Gastrocnemius medialis (tissue), 4 donors: Measurements from ENCODE around the gene COMMD2. TPM values are rescaled to one million over a fixed set of nuclear protein-coding genes. Genes with fewer than 3 reads are reported as not detected.

Experiments used
- ATAC-seq, 2 donors: fragments of 150-250 bp; one replicate each; pipeline ENCODE4 v1.9.1; 2016
- DNase-seq, 2 donors: peaks; one replicate each; pipeline ENCODE4 v3.0.0-alpha.2; 2019
- H3K27ac ChIP-seq, 4 donors: fragments of 200-600 bp; sonication (generic); 1 replicate in 1 of 4; 2 replicates in 3 of 4; pipeline ENCODE4 v1.5.1; 2016 to 2018; ENCODE audit warnings: mild to moderate bottlenecking in 2 of 4, moderate library complexity in 1 of 4
- H3K27me3 ChIP-seq, 3 donors: fragments of 200-600 bp; sonication (generic) in 2 of 3; 1 replicate in 1 of 3; 2 replicates in 2 of 3; pipeline versions ENCODE4 v1.5.1 to v1.6.0; 2016 to 2019; ENCODE audit warnings: mild to moderate bottlenecking in 1 of 3, moderate library complexity in 1 of 3
- H3K36me3 ChIP-seq, 2 donors: fragments of 200-600 bp; sonication (generic) in 1 of 2; one replicate each; pipeline ENCODE4 v1.5.1; 2017 to 2018
- H3K4me1 ChIP-seq, 2 donors: fragments of 200-600 bp; sonication (generic) in 1 of 2; one replicate each; pipeline ENCODE4 v1.5.1; 2016 to 2017; ENCODE audit warnings: mild to moderate bottlenecking in 2 of 2
- H3K4me3 ChIP-seq, 4 donors: fragments of 200-600 bp; sonication (generic) in 3 of 4; 1 replicate in 1 of 4; 2 replicates in 3 of 4; pipeline ENCODE4 v1.5.1; 2016 to 2019; ENCODE audit warnings: mild to moderate bottlenecking in 2 of 4
- H3K9me3 ChIP-seq, 3 donors: fragments of 200-600 bp; sonication (generic) in 2 of 3; 1 replicate in 1 of 3; 2 replicates in 2 of 3; pipeline ENCODE4 v1.5.1; 2016 to 2019
- CTCF ChIP-seq, 5 experiments: fragments of 450-650 bp in 3 of 5; fragments of 200-600 bp in 2 of 5; sonication (generic) in 2 of 5; IDR thresholded peaks in 4 of 5; conservative IDR thresholded peaks in 1 of 5; 1 replicate in 4 of 5; 2 replicates in 1 of 5; pipeline ENCODE4 v1.5.1; 2016 to 2019; ENCODE audit warnings: antibody characterized with exemption in 5 of 5, mild to moderate bottlenecking in 3 of 5, moderate library complexity in 3 of 5
- POLR2A ChIP-seq, 2 donors: fragments of 450-650 bp; IDR thresholded peaks; one replicate each; pipeline ENCODE4 v1.6.1; 2017; ENCODE audit warnings: antibody characterized with exemption in 2 of 2, mild to moderate bottlenecking in 2 of 2, moderate library complexity in 2 of 2
- in situ Hi-C, 4 donors: fragments of 200-750 bp; cut with MboI; loops; one replicate each; pipeline versions ENCODE4 v1.15.0 to v1.8.0; 2017; ENCODE audit warnings: low sequenced_read_pairs in 4 of 4
- intact Hi-C: fragments of 100-400 bp; cut with DNase I; formaldehyde crosslinking; loops from one replicate; pipeline ENCODE4 v1.15.1; 2023; ENCODE audit warnings: low total_unique reads
- total RNA-seq, 4 donors: library from RNA; depleted of rRNA; stranded (reverse); fragments of >200 nt; gene quantifications; one replicate each; pipeline versions ENCODE4 v1.1.0 to v1.2.3, GENCODE V29; 2016

COMMD2 gene
- total RNA-seq, 4 donors from 2014 or later = 7.9 to 10.0 (median 8.6) TPM

- intact Hi-C loops = no loop called here
Observed at GRCh38 chr3:149744606-149745005, 7.7 kb downstream of the COMMD2 start.

DNA sequence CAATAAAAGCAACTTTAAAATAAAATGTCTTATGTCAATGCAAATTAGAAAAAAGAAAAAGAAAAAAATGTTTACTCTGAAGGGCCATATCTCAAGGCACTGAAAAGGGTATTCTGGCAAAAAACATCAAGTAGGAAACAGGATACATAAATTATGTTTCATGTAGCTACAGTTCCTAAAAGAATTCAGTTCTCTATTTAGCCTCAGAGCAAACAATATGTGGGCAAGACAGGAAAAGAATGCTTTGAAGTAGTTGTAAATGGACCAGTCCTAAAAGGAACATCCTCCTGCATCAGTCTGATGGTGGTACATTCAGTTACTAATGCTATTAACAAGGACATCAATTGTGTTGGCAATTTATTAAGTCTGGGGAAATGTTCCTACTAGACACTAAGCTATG is 8.1 kb downstream of the COMMD2 start:
- Histone ChIP-seq H3K4me1 (no peaks in the 10 kb centered on the region), H3K9me3 (no peaks in the 10 kb centered on the region), H3K4me3 (no peak overlapping the region), H3K27me3 (no peaks in the 10 kb centered on the region), H3K36me3 (peaks cover 0 to 86% of the 10 kb centered on the region in 2 donors), H3K27ac (no peak overlapping the region)
- DNase-seq (no peak), ATAC-seq (no peak)
- intact Hi-C loops = no loop called here
- in situ Hi-C loops = no loop called here
- TF ChIP-seq CTCF (IDR thresholded peaks at IDR 0.05 in 4 of 5, conservative IDR thresholded peaks at IDR 0.05 in 1 of 5) (no peak), POLR2A (IDR thresholded peaks at IDR 0.05) (no peak)

More at GRCh38 chr3:149744606-149745005, 7.7 kb downstream of the COMMD2 start:
- H3K27me3 ChIP-seq = no peaks in the 10 kb centered on the region
- no peaks in the 10 kb centered on the region for H3K4me1 ChIP-seq
- no peak overlapping the region for H3K4me3 ChIP-seq
- H3K36me3 ChIP-seq = peaks cover 0 to 84% of the 10 kb centered on the region in 2 donors
- no peak overlapping the region for H3K27ac ChIP-seq
- no peaks in the 10 kb centered on the region for H3K9me3 ChIP-seq
- in situ Hi-C loops = no loop called here
- ATAC-seq (no peak), DNase-seq (no peak)
- TF ChIP-seq CTCF (IDR thresholded peaks at IDR 0.05 in 4 of 5, conservative IDR thresholded peaks at IDR 0.05 in 1 of 5) = no peak
- no peak for TF ChIP-seq POLR2A (IDR thresholded peaks at IDR 0.05)

- H3K9me3 ChIP-seq = no peaks in the 10 kb centered on the region
- ATAC-seq (no peak), DNase-seq (no peak)
- H3K4me1 ChIP-seq = no peaks in the 10 kb centered on the region
- in situ Hi-C loops (no loop called here), intact Hi-C loops (no loop called here)
- H3K4me3 ChIP-seq = no peak overlapping the region
- H3K27me3 ChIP-seq = no peaks in the 10 kb centered on the region
- peaks cover 0 to 44% of the 10 kb centered on the region in 2 donors for H3K36me3 ChIP-seq
- no peak overlapping the region for H3K27ac ChIP-seq
- no peak for TF ChIP-seq POLR2A (IDR thresholded peaks at IDR 0.05)
- TF ChIP-seq CTCF (IDR thresholded peaks at IDR 0.05 in 4 of 5, conservative IDR thresholded peaks at IDR 0.05 in 1 of 5) = no peak
Observed at GRCh38 chr3:149739396-149739795, 12.9 kb downstream of the COMMD2 start.

DNA sequence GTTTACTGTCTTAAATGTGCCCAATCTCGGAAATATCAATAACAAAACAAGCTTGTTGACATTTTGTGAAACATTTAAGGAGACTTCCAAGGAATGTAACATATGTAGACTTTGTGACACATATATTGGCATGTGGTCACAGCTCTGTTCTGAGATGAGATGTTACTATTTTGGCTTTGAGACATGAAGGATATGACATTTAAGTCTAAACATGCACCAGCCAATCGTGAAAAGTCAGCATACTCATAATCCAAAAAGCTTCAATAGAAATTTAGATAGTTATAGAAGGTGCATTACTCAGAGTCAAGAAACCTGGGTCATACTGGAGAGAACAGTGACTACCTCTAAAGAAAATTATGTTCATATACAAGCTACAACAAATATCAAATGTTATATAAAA is 13.4 kb downstream of the COMMD2 start:
- Histone ChIP-seq H3K9me3 (no peaks in the 10 kb centered on the region), H3K4me3 (no peak overlapping the region), H3K36me3 (peaks cover 0 to 39% of the 10 kb centered on the region in 2 donors), H3K27ac (no peak overlapping the region), H3K27me3 (no peaks in the 10 kb centered on the region), H3K4me1 (no peaks in the 10 kb centered on the region)
- intact Hi-C loops = no loop called here
- ATAC-seq (no peak), DNase-seq (no peak)
- TF ChIP-seq CTCF (IDR thresholded peaks at IDR 0.05 in 4 of 5, conservative IDR thresholded peaks at IDR 0.05 in 1 of 5) (no peak), POLR2A (IDR thresholded peaks at IDR 0.05) (no peak)
- in situ Hi-C loops = no loop called here

- peaks cover 0 to 28% of the 10 kb centered on the region in 2 donors for H3K36me3 ChIP-seq
- H3K4me3 ChIP-seq = no peak overlapping the region
- intact Hi-C loops (no loop called here), in situ Hi-C loops (no loop called here)
- no peak overlapping the region for H3K27ac ChIP-seq
- DNase-seq (no peak), ATAC-seq (no peak)
- TF ChIP-seq POLR2A (IDR thresholded peaks at IDR 0.05) = no peak
- no peak for TF ChIP-seq CTCF (IDR thresholded peaks at IDR 0.05 in 4 of 5, conservative IDR thresholded peaks at IDR 0.05 in 1 of 5)
- no peaks in the 10 kb centered on the region for H3K9me3 ChIP-seq
- H3K27me3 ChIP-seq = no peaks in the 10 kb centered on the region
- no peaks in the 10 kb centered on the region for H3K4me1 ChIP-seq
Observed at GRCh38 chr3:149736953-149737205, 15.4 kb downstream of the COMMD2 start.
